H9 (cell line): ENCODE data around the gene OPA3. TPM values are rescaled to one million over a fixed set of nuclear protein-coding genes. Genes with fewer than 3 reads are reported as not detected.

Experiments used
- DNase-seq: peaks from one replicate; pipeline ENCODE4 v3.0.0-alpha.2; 2017
- H2AFZ ChIP-seq: one replicate; pipeline ENCODE4 v1.6.1; 2013; ENCODE audit warnings: mild to moderate bottlenecking, low read length, control low read depth, moderate library complexity
- H2AK5ac ChIP-seq: 2 replicates; pipeline ENCODE4 v1.6.1; 2013; ENCODE audit warnings: low read length, control low read depth, mixed read lengths; ENCODE audit not compliant: insufficient read length
- H2BK120ac ChIP-seq: one replicate; pipeline ENCODE4 v1.6.1; 2013; ENCODE audit warnings: low read depth, mild to moderate bottlenecking, low read length, control low read depth, inconsistent platforms; ENCODE audit not compliant: poor library complexity, severe bottlenecking
- H2BK12ac ChIP-seq: 2 replicates; pipeline ENCODE4 v1.6.1; 2013; ENCODE audit warnings: low read length, control low read depth, mixed read lengths, low read depth; ENCODE audit not compliant: insufficient read length
- H2BK15ac ChIP-seq: 2 replicates; pipeline ENCODE4 v1.6.1; 2013; ENCODE audit warnings: low read depth, low read length, control low read depth
- H2BK20ac ChIP-seq: one replicate; pipeline ENCODE4 v1.6.1; 2013; ENCODE audit warnings: low read depth, mild to moderate bottlenecking, low read length, control low read depth, inconsistent platforms; ENCODE audit not compliant: poor library complexity, severe bottlenecking
- H2BK5ac ChIP-seq: 2 replicates; pipeline ENCODE4 v1.6.1; 2013; ENCODE audit warnings: low read length, control low read depth, mixed read lengths; ENCODE audit not compliant: insufficient read length
- H3K14ac ChIP-seq: 2 replicates; pipeline ENCODE4 v1.6.1; 2013; ENCODE audit warnings: low read length, control low read depth; ENCODE audit not compliant: insufficient read depth
- H3K18ac ChIP-seq: 2 replicates; pipeline ENCODE4 v1.6.1; 2013; ENCODE audit warnings: low read depth, mild to moderate bottlenecking, mixed read lengths, low read length, control low read depth; ENCODE audit not compliant: insufficient read length
- H3K23ac ChIP-seq: 2 replicates; pipeline ENCODE4 v1.6.1; 2013; ENCODE audit warnings: low read length, control low read depth, mixed read lengths, low read depth; ENCODE audit not compliant: insufficient read length
- H3K23me2 ChIP-seq: 2 replicates; pipeline ENCODE4 v1.6.1; 2013; ENCODE audit warnings: low read depth, mild to moderate bottlenecking, mixed read lengths, low read length, control low read depth; ENCODE audit not compliant: insufficient read length, poor library complexity, severe bottlenecking
- H3K27ac ChIP-seq: 2 replicates; pipeline ENCODE4 v1.5.1; 2013; ENCODE audit warnings: low read length, control low read depth, mixed read lengths, low read depth; ENCODE audit not compliant: insufficient read length
- H3K27me3 ChIP-seq: 2 replicates; pipeline ENCODE4 v1.6.1; 2013; ENCODE audit warnings: low read length, control low read depth, inconsistent platforms; ENCODE audit not compliant: insufficient read depth
- H3K4ac ChIP-seq: 2 replicates; pipeline ENCODE4 v1.6.1; 2013; ENCODE audit warnings: low read depth, mild to moderate bottlenecking, control low read depth, inconsistent platforms, low read length, moderate library complexity
- H3K4me1 ChIP-seq: 2 replicates; pipeline ENCODE4 v1.6.1; 2013; ENCODE audit warnings: low read length, control low read depth, inconsistent platforms; ENCODE audit not compliant: insufficient read depth
- H3K4me2 ChIP-seq: 2 replicates; pipeline ENCODE4 v1.6.1; 2013; ENCODE audit warnings: low read length, control low read depth, mixed read lengths; ENCODE audit not compliant: insufficient read length, insufficient read depth
- H3K56ac ChIP-seq: 2 replicates; pipeline ENCODE4 v1.6.1; 2013; ENCODE audit warnings: low read depth, mild to moderate bottlenecking, mixed read lengths, low read length, control low read depth; ENCODE audit not compliant: insufficient read length
- H3K79me1 ChIP-seq: 2 replicates; pipeline ENCODE4 v1.6.1; 2013; ENCODE audit warnings: low read depth, mild to moderate bottlenecking, moderate library complexity, low read length, control low read depth, inconsistent platforms; ENCODE audit not compliant: insufficient read depth, poor library complexity, severe bottlenecking
- H3K79me2 ChIP-seq: 2 replicates; pipeline ENCODE4 v1.6.1; 2013; ENCODE audit warnings: low read length, control low read depth, inconsistent platforms; ENCODE audit not compliant: insufficient read depth
- H3K9ac ChIP-seq: 2 replicates; pipeline ENCODE4 v1.6.1; 2013; ENCODE audit warnings: low read length, control low read depth, mixed read lengths; ENCODE audit not compliant: insufficient read length; ENCODE audit errors: extremely low read depth
- H3K9me3 ChIP-seq: one replicate; pipeline ENCODE4 v1.6.1; 2013; ENCODE audit warnings: low read depth, low read length, inconsistent platforms; ENCODE audit not compliant: control insufficient read depth
- H3T11ph ChIP-seq: one replicate; pipeline ENCODE4 v1.6.1; 2013; ENCODE audit warnings: mild to moderate bottlenecking, low read length, control low read depth, inconsistent platforms
- H4K20me1 ChIP-seq: one replicate; pipeline ENCODE4 v1.6.1; 2013; ENCODE audit not compliant: control insufficient read depth, insufficient read length, insufficient read depth
- H4K5ac ChIP-seq: 2 replicates; pipeline ENCODE4 v1.6.1; 2013; ENCODE audit warnings: low read depth, mild to moderate bottlenecking, mixed read lengths, low read length, control low read depth; ENCODE audit not compliant: insufficient read length
- H4K8ac ChIP-seq: replicated peaks from 2 replicates; pipeline ENCODE4 v1.6.1; 2013; ENCODE audit warnings: low read length, control low read depth, mixed read lengths, low read depth; ENCODE audit not compliant: insufficient read length
- H4K91ac ChIP-seq: 2 replicates; pipeline ENCODE4 v1.6.1; 2013; ENCODE audit warnings: low read depth, mild to moderate bottlenecking, moderate library complexity, mixed read lengths, low read length, control low read depth; ENCODE audit not compliant: insufficient read length
- H3K27ac Mint-ChIP-seq, 3 experiments: 2 replicates in 2 of 3; 3 replicates in 1 of 3; pipeline ENCODE4 v1.8.0; 2020 to 2021; ENCODE audit warnings: mixed read lengths in 3 of 3, mild to moderate bottlenecking in 1 of 3, moderate library complexity in 1 of 3
- H3K27me3 Mint-ChIP-seq: 2 replicates; pipeline ENCODE4 v1.8.0; 2021; ENCODE audit warnings: low read depth, mild to moderate bottlenecking, moderate library complexity, mixed read lengths
- H3K36me3 Mint-ChIP-seq, 3 experiments: 2 replicates in 2 of 3; 3 replicates in 1 of 3; pipeline ENCODE4 v1.8.0; 2020 to 2021; ENCODE audit warnings: low read depth in 3 of 3, mixed read lengths in 3 of 3; ENCODE audit not compliant: insufficient read depth in 1 of 3
- H3K4me1 Mint-ChIP-seq, 2 experiments: 2 replicates each; pipeline ENCODE4 v1.8.0; 2020; ENCODE audit warnings: mixed read lengths in 2 of 2
- H3K4me3 Mint-ChIP-seq, 2 experiments: 2 replicates in 1 of 2; 3 replicates in 1 of 2; pipeline ENCODE4 v1.8.0; 2020 to 2021; ENCODE audit warnings: mild to moderate bottlenecking in 2 of 2, mixed read lengths in 2 of 2, moderate library complexity in 1 of 2
- H3K9me3 Mint-ChIP-seq, 2 experiments: 2 replicates in 1 of 2; 3 replicates in 1 of 2; pipeline ENCODE4 v1.8.0; 2020; ENCODE audit warnings: mild to moderate bottlenecking in 2 of 2, mixed read lengths in 2 of 2, moderate library complexity in 1 of 2
- WGBS: extraction: QIAGEN DNeasy Blood & Tissue Kit; methylation state at CpG from one replicate; pipeline ENCODE4 v1.1.7; 2013; ENCODE audit warnings: missing lambda C conversion rate, low lambda C conversion rate, mixed read lengths; ENCODE audit not compliant: insufficient read length; ENCODE audit errors: extremely low coverage; 5-methylcytosine and 5-hydroxymethylcytosine counted together
- total RNA-seq: library from RNA; stranded (reverse); gene quantifications from 2 replicates; pipeline ENCODE4 v1.2.1, GENCODE V29; 2021
- TF ChIP-seq, protein P1 (sequence below): fragments of 200-600 bp; sonication (generic); conservative IDR thresholded peaks from 3 replicates; pipeline ENCODE4 v1.8.0; 2021; ENCODE audit warnings: antibody characterized with exemption, mild to moderate bottlenecking

The OPA3 gene
- total RNA-seq, 1 experiment from 2014 or later, result 13.0 TPM

DNA sequence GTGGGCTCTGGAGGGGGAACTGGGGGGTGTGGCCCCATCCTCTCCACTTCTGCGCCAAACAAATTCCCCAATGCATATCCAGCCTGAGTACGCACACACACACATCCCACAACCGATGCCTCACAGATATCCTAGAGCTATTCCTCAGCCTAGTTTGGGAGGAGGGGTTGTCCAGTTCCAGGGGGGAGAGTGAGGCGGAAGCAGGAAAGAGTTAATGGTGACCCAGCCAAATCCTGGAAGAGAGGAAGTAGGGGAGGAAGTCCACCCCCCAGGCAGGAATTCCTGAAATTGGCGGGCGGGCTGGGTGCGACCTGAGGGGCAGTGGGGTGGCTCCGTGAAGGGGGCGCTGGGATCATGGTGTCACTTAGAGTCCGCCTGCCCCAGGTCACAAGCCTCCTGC is 16.5 kb upstream of the OPA3 start:
- Mint-ChIP-seq H3K27ac (no peak overlapping the region), H3K9me3 (no peaks in the 10 kb centered on the region; a peak in 1 of 5 replicates), H3K36me3 (peaks cover 0 to 3% (median 0%) of the 10 kb centered on the region in 3 experiments; a peak in 2 of 7 replicates), H3K4me1 (peaks cover 33 to 59% of the 10 kb centered on the region in 2 experiments), H3K4me3 (peak overlapping the region; percentile 49 to 80), H3K27me3 (peaks cover 72% of the 10 kb centered on the region)
- WGBS, result no CpG with 5 or more reads among the region's 10 CpGs
- Histone ChIP-seq H2AK5ac (no peak overlapping the region), H4K5ac (no peak overlapping the region), H3K9ac (no peak overlapping the region), H2BK12ac (no peak overlapping the region), H4K20me1 (no peaks in the 10 kb centered on the region), H2BK20ac (no peak overlapping the region), H3K79me2 (no peaks in the 10 kb centered on the region), H3K79me1 (no peaks in the 10 kb centered on the region), H3K4me1 (no peaks in the 10 kb centered on the region), H3K9me3 (no peaks in the 10 kb centered on the region), H3T11ph (no peak overlapping the region), H3K4me2 (peak overlapping the region; percentile 40), H3K4ac (no peak overlapping the region), H3K23ac (no peak overlapping the region), H4K8ac (no peak overlapping the region), H3K27me3 (peaks cover 34% of the 10 kb centered on the region), H2BK120ac (no peak overlapping the region), H3K18ac (no peak overlapping the region), H2AFZ (no peak overlapping the region), H4K91ac (no peak overlapping the region), H3K14ac (no peak overlapping the region), H3K27ac (no peak overlapping the region), H3K23me2 (peaks cover 6% of the 10 kb centered on the region), H2BK5ac (no peak overlapping the region), H2BK15ac (no peak overlapping the region), H3K56ac (no peak overlapping the region)
- DNase-seq, result no peak
- TF ChIP-seq, protein P1, sequence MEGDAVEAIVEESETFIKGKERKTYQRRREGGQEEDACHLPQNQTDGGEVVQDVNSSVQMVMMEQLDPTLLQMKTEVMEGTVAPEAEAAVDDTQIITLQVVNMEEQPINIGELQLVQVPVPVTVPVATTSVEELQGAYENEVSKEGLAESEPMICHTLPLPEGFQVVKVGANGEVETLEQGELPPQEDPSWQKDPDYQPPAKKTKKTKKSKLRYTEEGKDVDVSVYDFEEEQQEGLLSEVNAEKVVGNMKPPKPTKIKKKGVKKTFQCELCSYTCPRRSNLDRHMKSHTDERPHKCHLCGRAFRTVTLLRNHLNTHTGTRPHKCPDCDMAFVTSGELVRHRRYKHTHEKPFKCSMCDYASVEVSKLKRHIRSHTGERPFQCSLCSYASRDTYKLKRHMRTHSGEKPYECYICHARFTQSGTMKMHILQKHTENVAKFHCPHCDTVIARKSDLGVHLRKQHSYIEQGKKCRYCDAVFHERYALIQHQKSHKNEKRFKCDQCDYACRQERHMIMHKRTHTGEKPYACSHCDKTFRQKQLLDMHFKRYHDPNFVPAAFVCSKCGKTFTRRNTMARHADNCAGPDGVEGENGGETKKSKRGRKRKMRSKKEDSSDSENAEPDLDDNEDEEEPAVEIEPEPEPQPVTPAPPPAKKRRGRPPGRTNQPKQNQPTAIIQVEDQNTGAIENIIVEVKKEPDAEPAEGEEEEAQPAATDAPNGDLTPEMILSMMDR, result no peak
